Neural cell (in vitro differentiated cells): Measurements from ENCODE around the gene ALG3. TPM values are rescaled to one million over a fixed set of nuclear protein-coding genes. Genes with fewer than 3 reads are reported as not detected.

ENCODE experiments used
- H2AFZ ChIP-seq: fragments of 200-600, 300-800 bp; sonication (generic), shearing (Covaris generic); 2 replicates; pipeline ENCODE4 v1.6.0; 2014; ENCODE audit warnings: low read depth, mild to moderate bottlenecking, antibody characterized with exemption, low read length, moderate library complexity
- H3F3A ChIP-seq: fragments of 200-600 bp; shearing (Covaris generic); 2 replicates; pipeline ENCODE4 v1.6.1; 2016; ENCODE audit warnings: mild to moderate bottlenecking, moderate library complexity, mixed read lengths, antibody characterized with exemption, low read length; ENCODE audit not compliant: insufficient read depth, poor library complexity, severe bottlenecking
- H3K27ac ChIP-seq: fragments of 200-600, 300-800 bp; sonication (generic), shearing (Covaris generic); 2 replicates; pipeline ENCODE4 v1.5.1; 2014; ENCODE audit warnings: mild to moderate bottlenecking, low read length, moderate library complexity
- H3K27me3 ChIP-seq: fragments of 300-800, 200-600 bp; sonication (generic), shearing (Covaris generic); 2 replicates; pipeline ENCODE4 v1.6.0; 2014; ENCODE audit warnings: mild to moderate bottlenecking, low read depth, low read length, moderate library complexity; ENCODE audit not compliant: insufficient read depth
- H3K36me3 ChIP-seq: fragments of 300-800, 200-600 bp; sonication (generic), shearing (Covaris generic); 2 replicates; pipeline ENCODE4 v1.5.1; 2014; ENCODE audit warnings: mild to moderate bottlenecking, antibody characterized with exemption, low read length, moderate library complexity; ENCODE audit not compliant: insufficient read depth
- H3K4me2 ChIP-seq: fragments of 300-800, 200-600 bp; sonication (generic), shearing (Covaris generic); 2 replicates; pipeline ENCODE4 v1.6.0; 2014; ENCODE audit warnings: mild to moderate bottlenecking, low read length
- H3K4me3 ChIP-seq: fragments of 300-800, 200-600 bp; sonication (generic), shearing (Covaris generic); 2 replicates; pipeline ENCODE4 v1.5.1; 2014; ENCODE audit warnings: mild to moderate bottlenecking, low read length, moderate library complexity
- H3K79me2 ChIP-seq: fragments of 200-600 bp; shearing (Covaris generic); replicated peaks from 2 replicates; pipeline ENCODE4 v1.6.0; 2014; ENCODE audit warnings: mild to moderate bottlenecking, low read length, moderate library complexity; ENCODE audit not compliant: insufficient read depth
- H3K9ac ChIP-seq: fragments of 300-800, 200-600 bp; sonication (generic), shearing (Covaris generic); 2 replicates; pipeline ENCODE4 v1.6.1; 2016; ENCODE audit warnings: mild to moderate bottlenecking, low read length, mixed read lengths
- H3K9me2 ChIP-seq: fragments of 200-600 bp; shearing (Covaris generic); 2 replicates; pipeline ENCODE4 v1.6.1; 2016; ENCODE audit warnings: mild to moderate bottlenecking, low read length, mixed read lengths; ENCODE audit not compliant: insufficient read depth
- H3K9me3 ChIP-seq: fragments of 200-600, 300-800 bp; sonication (generic), shearing (Covaris generic); 2 replicates; pipeline ENCODE4 v1.6.1; 2016; ENCODE audit warnings: mild to moderate bottlenecking, mixed run types, low read length, moderate library complexity, mixed read lengths
- H4K20me1 ChIP-seq: fragments of 200-600 bp; shearing (Covaris generic); 2 replicates; pipeline ENCODE4 v1.6.1; 2016; ENCODE audit warnings: mild to moderate bottlenecking, mixed run types; ENCODE audit not compliant: insufficient read depth
- CTCF ChIP-seq: fragments of 450-650 bp; IDR thresholded peaks from 2 replicates; pipeline ENCODE4 v1.5.1; 2014; ENCODE audit warnings: antibody characterized with exemption, mild to moderate bottlenecking, moderate library complexity; ENCODE audit not compliant: poor library complexity, severe bottlenecking
- EP300 ChIP-seq: fragments of 450-650 bp; conservative IDR thresholded peaks from 2 replicates; pipeline ENCODE4 v1.6.1; 2014; ENCODE audit warnings: antibody characterized with exemption, mild to moderate bottlenecking, moderate library complexity; ENCODE audit not compliant: poor library complexity, severe bottlenecking
- EZH2 ChIP-seq: fragments of 200-600, 300-800 bp; shearing (Covaris generic), sonication (generic); IDR thresholded peaks from 2 replicates; pipeline ENCODE4 v1.6.1; 2014; ENCODE audit warnings: antibody characterized with exemption, low read length, borderline replicate concordance, mild to moderate bottlenecking; ENCODE audit not compliant: insufficient read depth, poor library complexity, severe bottlenecking
- MXI1 ChIP-seq: fragments of 450-650 bp; conservative IDR thresholded peaks from 2 replicates; pipeline ENCODE4 v1.6.1; 2014; ENCODE audit warnings: antibody characterized with exemption, mild to moderate bottlenecking; ENCODE audit not compliant: poor library complexity, severe bottlenecking
- POLR2AphosphoS5 ChIP-seq: IDR thresholded peaks from 2 replicates; pipeline ENCODE4 v1.6.1; 2012
- RAD21 ChIP-seq: fragments of 450-650 bp; conservative IDR thresholded peaks from 2 replicates; pipeline ENCODE4 v1.6.1; 2014; ENCODE audit warnings: antibody characterized with exemption, mild to moderate bottlenecking, moderate library complexity
- SMC3 ChIP-seq: fragments of 450-650 bp; conservative IDR thresholded peaks from 2 replicates; pipeline ENCODE4 v1.6.1; 2014; ENCODE audit warnings: antibody characterized with exemption, mild to moderate bottlenecking, moderate library complexity; ENCODE audit not compliant: poor library complexity
- TAF1 ChIP-seq: IDR thresholded peaks from 2 replicates; pipeline ENCODE4 v1.6.1; 2012; ENCODE audit warnings: low read depth
- polyA plus RNA-seq: library from polyadenylated mRNA; depleted of rRNA; stranded (reverse); fragments of >200 nt; gene quantifications from 2 replicates; pipeline ENCODE4 v1.2.3, GENCODE V29; 2014
- TF ChIP-seq, protein P1 (sequence below): IDR thresholded peaks from 2 replicates; pipeline ENCODE4 v1.6.1; 2012; ENCODE audit warnings: borderline replicate concordance

ALG3 gene
- polyA plus RNA-seq, 1 donor from 2014 or later = 13.5 TPM

DNA sequence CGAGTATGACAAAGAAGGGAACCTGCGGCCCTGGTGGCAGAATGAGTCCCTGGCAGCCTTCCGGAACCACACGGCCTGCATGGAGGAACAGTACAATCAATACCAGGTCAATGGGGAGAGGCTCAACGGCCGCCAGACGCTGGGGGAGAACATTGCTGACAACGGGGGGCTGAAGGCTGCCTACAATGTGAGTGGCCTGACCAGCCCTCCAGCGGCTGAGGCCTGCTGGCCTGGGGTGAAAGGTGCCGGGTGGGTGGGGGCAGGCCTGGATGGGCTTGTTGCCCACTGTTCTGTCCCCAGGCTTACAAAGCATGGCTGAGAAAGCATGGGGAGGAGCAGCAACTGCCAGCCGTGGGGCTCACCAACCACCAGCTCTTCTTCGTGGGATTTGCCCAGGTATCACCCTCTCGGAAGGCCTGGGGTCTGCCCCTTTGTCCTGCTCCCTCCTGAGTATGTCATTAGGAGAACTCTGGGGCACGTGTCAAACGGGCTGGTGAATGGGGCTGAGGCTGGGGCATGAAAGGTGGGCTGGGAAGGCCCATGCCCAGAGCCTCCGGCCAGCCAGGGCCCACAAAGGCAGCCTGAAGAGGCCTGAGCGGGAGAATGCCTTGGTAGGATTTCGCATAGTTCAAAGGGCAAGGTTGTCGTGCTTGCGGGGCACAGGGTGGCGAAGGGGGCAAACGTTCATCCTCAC is 42.4 kb upstream of the ALG3 start:
- Histone ChIP-seq H3K36me3 (no peaks in the 10 kb centered on the region), H3K79me2 (no peaks in the 10 kb centered on the region), H3K9me3 (no peaks in the 10 kb centered on the region), H2AFZ (no peak overlapping the region), H3K9ac (no peak overlapping the region), H3F3A (no peaks in the 10 kb centered on the region), H3K4me3 (no peak overlapping the region), H3K27ac (no peak overlapping the region), H3K27me3 (no peaks in the 10 kb centered on the region), H3K4me2 (no peak overlapping the region), H4K20me1 (no peaks in the 10 kb centered on the region), H3K9me2 (no peaks in the 10 kb centered on the region)
- TF ChIP-seq EZH2 (no peak), RAD21 (no peak), MXI1 (no peak), SMC3 (no peak), TAF1 (no peak), POLR2AphosphoS5 (no peak), CTCF (no peak), EP300 (no peak)
- TF ChIP-seq, protein P1, sequence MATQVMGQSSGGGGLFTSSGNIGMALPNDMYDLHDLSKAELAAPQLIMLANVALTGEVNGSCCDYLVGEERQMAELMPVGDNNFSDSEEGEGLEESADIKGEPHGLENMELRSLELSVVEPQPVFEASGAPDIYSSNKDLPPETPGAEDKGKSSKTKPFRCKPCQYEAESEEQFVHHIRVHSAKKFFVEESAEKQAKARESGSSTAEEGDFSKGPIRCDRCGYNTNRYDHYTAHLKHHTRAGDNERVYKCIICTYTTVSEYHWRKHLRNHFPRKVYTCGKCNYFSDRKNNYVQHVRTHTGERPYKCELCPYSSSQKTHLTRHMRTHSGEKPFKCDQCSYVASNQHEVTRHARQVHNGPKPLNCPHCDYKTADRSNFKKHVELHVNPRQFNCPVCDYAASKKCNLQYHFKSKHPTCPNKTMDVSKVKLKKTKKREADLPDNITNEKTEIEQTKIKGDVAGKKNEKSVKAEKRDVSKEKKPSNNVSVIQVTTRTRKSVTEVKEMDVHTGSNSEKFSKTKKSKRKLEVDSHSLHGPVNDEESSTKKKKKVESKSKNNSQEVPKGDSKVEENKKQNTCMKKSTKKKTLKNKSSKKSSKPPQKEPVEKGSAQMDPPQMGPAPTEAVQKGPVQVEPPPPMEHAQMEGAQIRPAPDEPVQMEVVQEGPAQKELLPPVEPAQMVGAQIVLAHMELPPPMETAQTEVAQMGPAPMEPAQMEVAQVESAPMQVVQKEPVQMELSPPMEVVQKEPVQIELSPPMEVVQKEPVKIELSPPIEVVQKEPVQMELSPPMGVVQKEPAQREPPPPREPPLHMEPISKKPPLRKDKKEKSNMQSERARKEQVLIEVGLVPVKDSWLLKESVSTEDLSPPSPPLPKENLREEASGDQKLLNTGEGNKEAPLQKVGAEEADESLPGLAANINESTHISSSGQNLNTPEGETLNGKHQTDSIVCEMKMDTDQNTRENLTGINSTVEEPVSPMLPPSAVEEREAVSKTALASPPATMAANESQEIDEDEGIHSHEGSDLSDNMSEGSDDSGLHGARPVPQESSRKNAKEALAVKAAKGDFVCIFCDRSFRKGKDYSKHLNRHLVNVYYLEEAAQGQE = no peak

- Histone ChIP-seq H3K9me2 (no peaks in the 10 kb centered on the region), H3K79me2 (no peaks in the 10 kb centered on the region), H4K20me1 (no peaks in the 10 kb centered on the region), H3K36me3 (no peaks in the 10 kb centered on the region), H3K9me3 (no peaks in the 10 kb centered on the region), H3K27ac (no peak overlapping the region), H3K27me3 (no peaks in the 10 kb centered on the region), H3K4me2 (no peak overlapping the region), H3F3A (no peaks in the 10 kb centered on the region), H3K9ac (no peak overlapping the region), H3K4me3 (no peak overlapping the region), H2AFZ (no peak overlapping the region)
- TF ChIP-seq SMC3 (no peak), RAD21 (no peak), MXI1 (no peak), POLR2AphosphoS5 (no peak), EP300 (no peak), EZH2 (no peak), TAF1 (no peak), CTCF (no peak)
- TF ChIP-seq, protein P1 = no peak
Measured at GRCh38 chr3:184290331-184290730, 41.6 kb upstream of the ALG3 start.
